Transverse colon (tissue), 4 donors: ENCODE measurements around the gene MEF2A.

ENCODE experiments used
- POLR2AphosphoS5 ChIP-seq, 3 donors: sonication (generic); formaldehyde crosslinking; IDR thresholded peaks; one replicate each; pipeline ENCODE4 v1.6.1; 2016; ENCODE audit warnings: antibody characterized with exemption in 3 of 3
- TF ChIP-seq, protein P1 (sequence below), 5 experiments: fragments of 200-600 bp in 3 of 5; fragments of 450-650 bp in 2 of 5; sonication (generic) in 3 of 5; IDR thresholded peaks; 1 replicate in 2 of 5; 2 replicates in 3 of 5; pipeline ENCODE4 v1.5.1; 2016 to 2017; ENCODE audit warnings: antibody characterized with exemption in 5 of 5, inconsistent platforms in 3 of 5, mild to moderate bottlenecking in 2 of 5, moderate library complexity in 1 of 5

DNA sequence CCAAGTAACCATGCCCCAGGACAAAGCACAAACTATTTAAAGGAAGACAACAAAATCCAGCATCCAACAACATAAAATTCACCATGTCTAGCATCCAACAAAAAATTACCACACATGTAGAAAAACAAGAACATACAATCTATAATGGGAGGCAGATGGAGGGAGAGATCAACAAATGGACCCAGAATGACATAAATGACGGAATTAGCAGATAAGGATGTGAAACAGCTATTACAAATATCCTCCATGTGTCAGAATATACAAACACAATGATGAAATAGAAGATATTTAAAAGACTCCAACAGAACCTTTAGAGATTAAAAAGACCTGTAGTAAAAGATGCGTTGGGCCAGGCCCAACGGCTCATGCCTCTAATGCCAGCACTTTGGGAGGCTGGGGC is 156.6 kb downstream of the MEF2A start:
- TF ChIP-seq, protein P1, sequence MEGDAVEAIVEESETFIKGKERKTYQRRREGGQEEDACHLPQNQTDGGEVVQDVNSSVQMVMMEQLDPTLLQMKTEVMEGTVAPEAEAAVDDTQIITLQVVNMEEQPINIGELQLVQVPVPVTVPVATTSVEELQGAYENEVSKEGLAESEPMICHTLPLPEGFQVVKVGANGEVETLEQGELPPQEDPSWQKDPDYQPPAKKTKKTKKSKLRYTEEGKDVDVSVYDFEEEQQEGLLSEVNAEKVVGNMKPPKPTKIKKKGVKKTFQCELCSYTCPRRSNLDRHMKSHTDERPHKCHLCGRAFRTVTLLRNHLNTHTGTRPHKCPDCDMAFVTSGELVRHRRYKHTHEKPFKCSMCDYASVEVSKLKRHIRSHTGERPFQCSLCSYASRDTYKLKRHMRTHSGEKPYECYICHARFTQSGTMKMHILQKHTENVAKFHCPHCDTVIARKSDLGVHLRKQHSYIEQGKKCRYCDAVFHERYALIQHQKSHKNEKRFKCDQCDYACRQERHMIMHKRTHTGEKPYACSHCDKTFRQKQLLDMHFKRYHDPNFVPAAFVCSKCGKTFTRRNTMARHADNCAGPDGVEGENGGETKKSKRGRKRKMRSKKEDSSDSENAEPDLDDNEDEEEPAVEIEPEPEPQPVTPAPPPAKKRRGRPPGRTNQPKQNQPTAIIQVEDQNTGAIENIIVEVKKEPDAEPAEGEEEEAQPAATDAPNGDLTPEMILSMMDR (IDR thresholded peaks at IDR 0.05) = no peak
- TF ChIP-seq POLR2AphosphoS5 (IDR thresholded peaks at IDR 0.05) = no peak
